IPS-NIHi7 (cell line): ENCODE results near the gene CTNNA2.
"Not testable (repeated sequence)": the region's sequence is repeated elsewhere in the genome, so short reads cannot be mapped to it uniquely, and the experiment has no call there.

Experiments used
- DNase-seq: peaks from one replicate; pipeline ENCODE4 v3.0.0; 2012; ENCODE audit warnings: mixed read lengths; ENCODE audit errors: extremely low spot score

Gene CTNNA2

GRCh38 chr2:80203929-80204328 lies 691.1 kb downstream of the CTNNA2 start:
- not testable (repeated sequence) for DNase-seq

- no peak for DNase-seq
Observed at GRCh38 chr2:80205498-80205897, 692.6 kb downstream of the CTNNA2 start.

GRCh38 chr2:80209458-80209857 lies 696.6 kb downstream of the CTNNA2 start:
- no peak for DNase-seq

GRCh38 chr2:80217446-80217845 lies 704.6 kb downstream of the CTNNA2 start:
- DNase-seq, result no peak

GRCh38 chr2:80222644-80223043 lies 709.8 kb downstream of the CTNNA2 start:
- DNase-seq, result no peak

- DNase-seq, result no peak
Observed at GRCh38 chr2:80231421-80231820, 718.6 kb downstream of the CTNNA2 start.

- no peak for DNase-seq
Observed at GRCh38 chr2:80233333-80233732, 720.5 kb downstream of the CTNNA2 start.

- DNase-seq, result peak; percentile 64
Observed at GRCh38 chr2:80238692-80239469, 726.0 kb downstream of the CTNNA2 start.

- DNase-seq, result no peak
Observed at GRCh38 chr2:80242355-80242910, 729.6 kb downstream of the CTNNA2 start.

- DNase-seq, result no peak
Observed at GRCh38 chr2:80244905-80245584, 732.2 kb downstream of the CTNNA2 start.

GRCh38 chr2:80246534-80246933 lies 733.7 kb downstream of the CTNNA2 start:
- no peak for DNase-seq

- DNase-seq, result no peak
Observed at GRCh38 chr2:80247339-80247738, 734.5 kb downstream of the CTNNA2 start.

GRCh38 chr2:80248146-80248545 lies 735.3 kb downstream of the CTNNA2 start:
- DNase-seq, result no peak

GRCh38 chr2:80252294-80252986 lies 739.6 kb downstream of the CTNNA2 start:
- no peak for DNase-seq

- DNase-seq, result peak; percentile 63
Observed at GRCh38 chr2:80255918-80256781, 743.3 kb downstream of the CTNNA2 start.

- DNase-seq, result no peak
Observed at GRCh38 chr2:80256782-80257167, 743.9 kb downstream of the CTNNA2 start.

- DNase-seq, result no peak
Observed at GRCh38 chr2:80257450-80257849, 744.6 kb downstream of the CTNNA2 start.

- no peak for DNase-seq
Observed at GRCh38 chr2:80258341-80258740, 745.5 kb downstream of the CTNNA2 start.

GRCh38 chr2:80258793-80259192 lies 745.9 kb downstream of the CTNNA2 start:
- no peak for DNase-seq

GRCh38 chr2:80259292-80259691 lies 746.4 kb downstream of the CTNNA2 start:
- no peak for DNase-seq

GRCh38 chr2:80266231-80266630 lies 753.4 kb downstream of the CTNNA2 start:
- DNase-seq, result no peak
